SU-DHL-6 (cell line): Measurements from ENCODE around the gene ARFGEF3.

ENCODE experiments used
- EZH2phosphoT487 ChIP-seq: fragments of 200-600 bp; sonication (generic), shearing (Covaris generic); conservative IDR thresholded peaks from 2 replicates; pipeline ENCODE4 v1.6.1; 2018; ENCODE audit warnings: mild to moderate bottlenecking, antibody characterized with exemption, low read length, moderate library complexity, mixed read lengths
- TF ChIP-seq, protein P1 (sequence below): fragments of 200-600 bp; sonication (generic); IDR thresholded peaks from one replicate; pipeline ENCODE4 v1.5.1; 2017; ENCODE audit warnings: antibody characterized with exemption, mild to moderate bottlenecking, low read length, moderate library complexity; ENCODE audit not compliant: insufficient read depth, poor library complexity, severe bottlenecking

DNA sequence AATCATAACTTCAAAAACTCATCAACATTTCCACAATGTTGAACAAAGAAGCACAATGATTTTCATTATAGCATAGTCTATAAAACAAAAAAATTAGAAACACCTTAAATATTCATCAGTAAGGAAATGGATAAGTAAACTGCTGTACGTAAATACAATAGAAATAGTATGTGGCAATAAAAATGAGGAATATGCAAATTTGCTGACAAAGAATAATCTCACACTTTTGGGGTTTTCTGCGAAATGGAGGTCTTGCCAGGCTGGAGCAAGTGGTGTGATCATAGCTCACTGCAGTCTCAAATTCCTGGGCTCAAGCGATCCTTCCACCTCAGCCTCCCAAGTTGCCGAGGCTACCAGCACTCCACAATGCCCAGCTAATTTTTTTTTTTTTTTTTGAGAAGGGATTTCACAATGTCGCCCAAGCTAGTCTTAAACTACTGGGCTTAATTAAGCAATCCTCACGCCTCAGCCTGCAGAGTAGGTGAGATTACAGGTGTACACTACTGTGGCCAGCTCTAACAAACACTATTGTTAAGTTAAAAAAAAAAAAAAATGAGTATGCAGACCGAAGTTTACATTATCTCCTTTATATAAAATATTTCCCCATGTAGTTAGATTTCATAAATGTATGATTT is 157.1 kb downstream of the ARFGEF3 start:
- TF ChIP-seq, protein P1, sequence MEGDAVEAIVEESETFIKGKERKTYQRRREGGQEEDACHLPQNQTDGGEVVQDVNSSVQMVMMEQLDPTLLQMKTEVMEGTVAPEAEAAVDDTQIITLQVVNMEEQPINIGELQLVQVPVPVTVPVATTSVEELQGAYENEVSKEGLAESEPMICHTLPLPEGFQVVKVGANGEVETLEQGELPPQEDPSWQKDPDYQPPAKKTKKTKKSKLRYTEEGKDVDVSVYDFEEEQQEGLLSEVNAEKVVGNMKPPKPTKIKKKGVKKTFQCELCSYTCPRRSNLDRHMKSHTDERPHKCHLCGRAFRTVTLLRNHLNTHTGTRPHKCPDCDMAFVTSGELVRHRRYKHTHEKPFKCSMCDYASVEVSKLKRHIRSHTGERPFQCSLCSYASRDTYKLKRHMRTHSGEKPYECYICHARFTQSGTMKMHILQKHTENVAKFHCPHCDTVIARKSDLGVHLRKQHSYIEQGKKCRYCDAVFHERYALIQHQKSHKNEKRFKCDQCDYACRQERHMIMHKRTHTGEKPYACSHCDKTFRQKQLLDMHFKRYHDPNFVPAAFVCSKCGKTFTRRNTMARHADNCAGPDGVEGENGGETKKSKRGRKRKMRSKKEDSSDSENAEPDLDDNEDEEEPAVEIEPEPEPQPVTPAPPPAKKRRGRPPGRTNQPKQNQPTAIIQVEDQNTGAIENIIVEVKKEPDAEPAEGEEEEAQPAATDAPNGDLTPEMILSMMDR: no peak
- TF ChIP-seq EZH2phosphoT487: no peak
